HG02885 (cell line): ENCODE measurements around the gene CDKN2C.

Experiments used
- ATAC-seq: cut with Tn5 transposase; IDR thresholded peaks from one replicate; pipeline ENCODE4 v1.9.1; 2021; ENCODE audit warnings: mild to moderate bottlenecking; ENCODE audit not compliant: unreplicated experiment, poor library complexity

CDKN2C gene

DNA sequence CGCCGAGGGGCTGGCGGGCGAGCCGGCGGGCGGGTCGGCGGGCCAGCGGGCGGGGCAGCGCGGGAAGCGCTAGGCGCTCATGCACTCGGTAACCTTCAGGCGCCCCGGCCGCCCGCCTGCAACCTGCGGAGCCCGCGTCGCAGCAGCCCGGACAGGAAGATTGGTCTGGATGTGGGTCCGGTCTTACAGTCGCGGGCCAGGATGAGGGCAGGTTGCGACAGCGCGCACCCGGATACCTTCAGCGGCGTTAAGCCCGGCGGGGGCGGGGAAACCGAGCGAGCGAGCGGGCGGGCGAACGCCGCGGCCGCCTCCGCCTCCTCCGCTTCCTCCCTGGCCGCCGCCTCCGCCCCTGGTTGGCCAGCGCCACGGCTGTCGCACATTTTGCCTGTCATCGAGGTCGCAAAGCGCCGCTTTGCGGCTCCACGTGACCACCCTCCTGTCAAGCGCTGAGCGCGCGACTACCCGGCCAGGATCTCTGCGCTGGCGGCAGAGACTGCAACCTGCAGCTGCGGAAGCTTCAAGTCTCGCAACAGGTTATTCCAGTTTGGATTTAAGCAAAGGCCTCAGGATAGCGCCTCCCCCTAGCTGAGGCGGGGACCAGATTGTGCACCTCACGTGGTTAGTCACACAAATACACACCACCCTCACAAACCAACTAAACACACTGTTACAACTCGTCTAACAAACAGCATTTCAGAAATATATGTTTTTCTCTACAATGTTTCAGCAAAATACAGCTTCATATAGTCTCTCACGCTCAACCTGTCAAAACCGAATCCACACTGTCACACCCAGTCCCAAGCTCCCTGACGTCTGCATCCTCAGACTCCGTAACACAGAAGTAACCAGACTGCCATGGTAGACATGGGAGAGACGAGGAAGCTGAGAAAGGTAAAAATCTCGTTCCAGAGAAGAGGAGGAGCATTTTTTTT is 9.9 kb upstream of the CDKN2C start, which contains the start of gene FAF1:
FAF1 (minus strand) TSS at position 355 of the 932 bp plus-strand sequence. CDS start 456 bp downstream, outside the sequence.
- ATAC-seq, result peak; percentile 87

GRCh38 chr1:50964863-50965262 is 5.2 kb upstream of the CDKN2C start:
- no peak for ATAC-seq

DNA sequence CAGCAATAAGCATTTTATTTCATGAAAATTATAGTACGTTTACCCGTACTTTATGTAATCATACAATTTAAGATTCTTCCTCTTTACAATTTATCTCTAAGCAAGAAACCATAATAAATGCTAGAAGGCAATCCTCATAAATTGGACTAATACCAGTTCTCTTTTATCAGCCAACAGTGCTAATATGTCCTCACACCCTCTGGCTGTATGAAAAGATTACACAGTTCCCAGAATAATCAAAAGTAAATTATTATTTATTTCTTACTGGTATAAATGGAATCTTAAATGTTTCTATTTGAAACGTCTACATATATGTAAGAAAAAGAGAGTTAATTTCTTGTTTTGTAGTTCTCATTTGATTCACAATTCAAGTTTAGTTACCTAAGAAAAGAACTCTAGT is 3.1 kb upstream of the CDKN2C start:
- no peak for ATAC-seq

GRCh38 chr1:50967416-50968157 is 2.5 kb upstream of the CDKN2C start:
- ATAC-seq, result no peak

- peak; percentile 64 for ATAC-seq
These were observed 1.8 kb upstream of the CDKN2C start for GRCh38 chr1:50968158-50968820.

DNA sequence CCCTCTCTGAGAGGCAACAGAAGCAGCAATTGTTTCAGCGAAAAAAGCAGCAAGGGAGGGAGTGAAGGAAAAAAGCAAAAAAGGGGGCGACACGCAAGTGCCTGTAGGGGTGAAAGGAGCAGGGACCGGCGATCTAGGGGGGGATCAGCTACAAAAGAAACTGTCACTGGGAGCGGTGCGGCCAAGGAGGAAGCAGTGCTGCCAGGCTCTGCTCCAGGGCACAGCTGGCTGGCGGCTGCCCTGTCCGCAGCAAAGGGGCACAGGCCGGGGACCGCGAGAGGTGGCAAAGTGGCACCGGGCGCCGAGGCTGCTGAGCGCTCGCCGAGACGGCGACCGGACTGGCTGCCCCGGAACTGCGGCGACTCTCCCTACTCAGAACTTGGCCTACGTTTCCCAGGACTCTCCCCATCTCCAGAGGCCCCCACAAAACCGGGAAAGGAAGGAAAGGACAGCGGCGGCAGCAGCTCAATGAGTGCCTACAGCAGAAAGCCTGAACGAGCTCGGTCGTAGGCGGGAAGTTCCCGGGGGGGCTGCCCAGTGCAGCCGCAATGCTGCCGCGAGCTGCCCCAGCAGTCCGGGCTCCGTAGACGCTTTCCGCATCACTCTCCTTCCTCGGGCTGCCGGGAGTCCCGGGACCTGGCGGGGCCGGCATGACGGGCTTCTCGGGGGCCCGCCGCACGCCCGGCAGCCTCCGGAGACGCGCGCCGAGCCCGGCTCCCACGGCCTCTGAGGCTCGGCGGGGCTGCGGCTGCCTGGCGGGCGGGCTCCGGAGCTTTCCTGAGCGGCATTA is 1.0 kb upstream of the CDKN2C start:
- peak; percentile 17 for ATAC-seq

DNA sequence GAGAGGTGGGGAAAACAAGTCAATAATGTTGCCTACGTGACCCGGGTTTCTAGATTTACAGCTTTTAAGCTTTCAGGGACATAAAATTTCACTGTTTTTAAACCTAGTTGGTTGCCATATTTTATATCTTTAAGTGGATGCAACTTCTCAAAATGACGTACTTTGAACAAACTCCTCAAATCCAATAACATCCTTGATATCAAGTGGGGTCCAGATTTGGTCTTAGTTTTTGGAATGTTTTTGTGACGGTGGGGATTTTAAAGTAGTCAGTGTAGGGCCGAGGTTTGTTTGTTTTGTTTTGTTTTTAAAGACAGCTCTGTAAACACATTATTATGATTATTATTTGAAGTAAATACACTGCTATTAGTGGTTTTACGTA is 453 bp downstream of the CDKN2C start:
- ATAC-seq, result no peak

DNA sequence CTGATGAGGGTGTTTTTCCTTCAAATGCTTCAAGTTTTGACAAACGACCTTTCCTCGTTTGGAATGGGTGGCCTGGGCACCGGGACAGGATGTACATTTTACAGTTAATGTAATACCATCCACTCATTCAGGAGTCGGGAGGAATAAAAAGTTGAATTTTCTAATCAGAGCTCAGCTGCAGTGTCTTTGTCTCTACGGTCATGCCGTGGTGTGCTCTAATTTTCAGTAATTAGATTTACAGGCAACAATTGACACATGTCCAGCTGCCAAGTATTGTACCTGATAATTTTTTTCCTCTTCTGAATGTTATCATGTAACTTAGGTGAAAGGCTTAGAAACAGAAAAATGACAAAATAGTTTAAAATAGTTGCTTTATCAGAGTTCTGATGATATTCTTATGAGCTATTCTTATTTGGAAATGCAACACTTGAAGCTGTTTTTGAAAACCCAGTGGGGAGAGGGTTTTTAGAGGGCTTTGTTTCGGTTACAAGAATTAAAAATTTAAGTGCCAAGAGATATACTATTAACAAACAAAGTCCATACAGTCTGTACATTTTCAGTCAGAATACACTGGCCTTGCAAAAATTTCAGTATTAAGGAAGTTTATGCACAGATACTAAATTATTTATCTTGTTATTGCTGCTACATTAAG is 1.0 kb downstream of the CDKN2C start:
- no peak for ATAC-seq

GRCh38 chr1:50971748-50972305 is 1.8 kb downstream of the CDKN2C start:
- no peak for ATAC-seq

DNA sequence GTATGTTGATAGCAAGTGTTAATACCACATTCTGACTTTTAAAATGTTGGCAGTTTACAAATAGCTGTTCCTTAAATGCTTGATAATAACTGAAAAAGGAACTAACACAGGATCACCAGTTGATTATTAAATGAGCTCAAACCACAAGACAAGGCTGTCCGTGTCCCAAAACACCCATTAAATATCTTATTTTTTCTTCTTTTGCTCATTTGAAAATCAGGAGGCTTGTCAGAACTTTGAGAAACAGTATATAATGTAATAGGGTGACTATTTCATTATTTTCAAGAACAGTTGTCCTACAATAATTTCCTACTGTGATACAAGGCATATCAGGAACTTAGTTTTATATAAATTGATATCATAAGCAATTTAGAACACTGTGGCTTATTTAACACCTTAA is 2.7 kb downstream of the CDKN2C start:
- ATAC-seq, result no peak

DNA sequence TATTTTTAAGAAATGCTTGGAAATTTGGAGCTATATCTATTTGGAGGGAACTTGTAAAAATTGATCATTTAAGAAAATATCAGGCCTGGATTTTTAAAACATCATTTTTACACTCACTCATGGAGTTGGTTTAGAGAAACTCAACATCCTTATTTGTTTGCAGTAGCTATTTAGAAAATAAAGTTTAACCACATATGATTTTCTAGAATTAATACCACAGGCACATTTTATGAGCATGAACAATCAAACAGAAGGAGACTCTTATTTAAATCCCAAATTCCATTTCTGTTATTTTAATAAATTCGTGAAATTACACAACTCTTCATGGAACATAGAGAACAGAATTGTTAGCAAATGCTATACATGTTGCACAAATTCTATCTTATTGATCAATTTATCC is 3.2 kb downstream of the CDKN2C start:
- no peak for ATAC-seq

- no peak for ATAC-seq
These were observed 4.0 kb downstream of the CDKN2C start for GRCh38 chr1:50973875-50974617.

DNA sequence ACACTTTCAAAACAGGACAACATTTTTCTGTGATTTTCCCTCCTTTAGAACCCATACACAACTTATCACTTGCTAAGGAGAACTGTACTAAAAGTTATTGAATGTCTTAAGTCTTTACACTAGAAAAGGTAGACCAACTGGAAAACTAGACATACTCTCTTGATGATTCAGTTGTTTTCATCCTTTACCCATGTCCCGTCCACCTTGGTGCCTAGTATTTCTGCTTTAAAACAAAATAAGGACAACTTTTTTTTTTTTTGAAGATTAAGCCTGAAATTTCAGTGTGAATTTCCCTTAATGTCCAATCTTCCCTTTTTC is 4.5 kb downstream of the CDKN2C start:
- ATAC-seq, result no peak

GRCh38 chr1:50975436-50975835 is 5.4 kb downstream of the CDKN2C start:
- no peak for ATAC-seq

DNA sequence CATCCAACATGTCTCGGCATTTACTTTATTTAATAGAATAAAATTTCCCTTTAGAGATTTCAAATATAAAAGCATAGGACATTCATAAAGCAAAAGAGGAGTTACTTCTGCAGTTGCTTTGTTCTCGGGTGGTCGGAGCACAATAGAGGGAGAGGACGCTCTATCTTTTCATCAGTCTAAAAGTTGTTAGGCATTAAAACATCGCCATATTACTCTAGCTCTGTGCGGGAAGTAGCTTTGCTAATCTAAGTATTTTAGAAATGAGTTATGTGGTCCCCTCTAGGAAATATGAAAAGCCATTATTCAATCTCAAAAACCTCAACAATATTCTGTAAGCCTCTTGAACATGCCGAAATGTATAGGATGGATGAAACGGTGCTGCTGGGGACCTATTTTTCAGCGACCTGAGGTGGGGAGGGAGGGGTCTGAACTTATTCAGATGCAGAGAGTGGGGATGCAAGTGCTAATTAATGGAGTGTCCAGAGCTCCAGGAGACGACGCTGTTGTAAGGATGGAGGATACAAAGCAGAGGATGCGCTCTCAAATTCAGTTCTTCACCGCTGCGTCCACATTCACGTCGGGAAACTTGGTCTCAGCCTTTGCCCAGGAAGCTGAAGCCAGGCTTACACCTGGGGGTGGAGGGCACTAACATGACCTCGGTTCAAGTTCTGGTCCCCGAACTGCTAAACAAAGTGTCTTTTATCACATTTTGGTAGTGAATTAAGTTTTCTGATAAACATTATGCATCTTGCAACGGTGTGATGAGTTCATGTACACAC is 6.3 kb downstream of the CDKN2C start:
- ATAC-seq, result no peak

- ATAC-seq, result peak; percentile 63
These were observed 7.0 kb downstream of the CDKN2C start for GRCh38 chr1:50976890-50977574.

DNA sequence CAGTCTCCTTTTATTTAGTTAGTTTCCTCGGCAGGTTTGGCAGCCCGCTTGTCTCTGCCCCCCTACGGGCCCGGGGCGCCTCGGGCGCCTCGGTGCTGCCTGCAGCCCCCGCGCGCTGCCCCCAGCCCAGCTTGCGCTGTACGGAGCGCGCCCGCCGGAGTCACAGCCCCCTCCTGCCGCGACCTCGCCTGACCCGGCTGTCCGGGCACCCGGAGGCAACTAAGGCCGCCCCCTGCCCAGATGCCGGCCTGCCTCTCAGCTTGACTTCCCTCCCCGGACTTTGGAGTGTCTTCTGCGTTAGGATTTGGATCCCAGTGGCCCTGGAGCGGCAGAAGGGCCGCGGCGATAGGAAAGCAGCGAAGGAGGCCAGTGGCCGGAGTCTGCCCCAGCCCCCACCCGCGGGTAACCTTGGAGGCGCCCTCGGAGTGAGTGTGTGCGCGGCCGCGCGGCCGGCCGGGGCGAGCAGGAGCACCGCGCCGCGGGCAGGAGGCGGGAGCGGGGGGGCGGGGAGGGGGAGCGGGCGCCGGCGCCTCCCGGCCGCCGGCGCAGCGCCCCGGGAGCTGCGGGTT is 7.6 kb downstream of the CDKN2C start:
- ATAC-seq, result peak; percentile 62
